ENCODE results near the gene BDKRB2. TPM values are rescaled to one million over a fixed set of nuclear protein-coding genes. Genes with fewer than 3 reads are reported as not detected.

Gene BDKRB2
- total and polyA plus RNA-seq, 2 experiments from 2014 or later: 4.4 to 5.9 TPM

DNA sequence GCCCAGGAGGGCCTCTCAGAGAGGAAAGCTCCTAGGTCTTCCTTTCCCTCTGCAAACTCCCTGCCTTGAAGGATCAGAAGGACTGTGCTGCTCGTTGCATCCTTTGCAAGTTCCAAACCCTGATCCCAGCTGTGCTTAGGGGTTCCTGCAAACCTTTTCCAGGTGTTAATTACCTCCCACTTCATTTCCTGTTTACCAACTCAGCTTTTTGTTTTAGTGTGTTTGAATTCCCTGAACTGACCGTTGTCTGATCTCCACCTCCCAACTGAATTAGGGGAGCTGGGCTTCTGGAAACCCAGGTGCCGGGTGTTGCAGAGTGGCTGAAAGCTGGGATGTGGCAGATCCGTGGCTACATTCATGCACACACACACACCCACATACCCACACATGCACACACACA, 30.8 kb downstream of the BDKRB2 start:
- Histone ChIP-seq H3K4me1 (ENCODE audit: insufficient read depth) (peaks cover 19% of the 10 kb centered on the region), H2AFZ (no peak overlapping the region), H3K36me3 (replicated peaks; ENCODE audit: insufficient read depth, low read depth) (no peaks in the 10 kb centered on the region), H3K9me2 (replicated peaks; ENCODE audit: insufficient read depth) (no peaks in the 10 kb centered on the region), H3K27ac (no peak overlapping the region), H3K79me2 (no peaks in the 10 kb centered on the region), H4K20me1 (ENCODE audit: insufficient read depth, poor library complexity, severe bottlenecking) (no peaks in the 10 kb centered on the region), H3K9me3 (ENCODE audit: low read depth) (no peaks in the 10 kb centered on the region), H3K4me2 (no peak overlapping the region), H3K4me3 (no peak overlapping the region), H3K27me3 (no peaks in the 10 kb centered on the region)
- no peak for DNase-seq (ENCODE audit: low spot score)
- 67% methylated on average over 4 of the region's 4 CpGs for whole genome bisulfite sequencing (ENCODE audit: low lambda C conversion rate, missing lambda C conversion rate)
- TF ChIP-seq EZH2 (IDR thresholded peaks at IDR 0.05; ENCODE audit: borderline replicate concordance) (no peak), EZH2phosphoT487 (IDR thresholded peaks at IDR 0.05; ENCODE audit: low read depth, severe bottlenecking, unreplicated experiment) (no peak)
- TF ChIP-seq, protein P1, sequence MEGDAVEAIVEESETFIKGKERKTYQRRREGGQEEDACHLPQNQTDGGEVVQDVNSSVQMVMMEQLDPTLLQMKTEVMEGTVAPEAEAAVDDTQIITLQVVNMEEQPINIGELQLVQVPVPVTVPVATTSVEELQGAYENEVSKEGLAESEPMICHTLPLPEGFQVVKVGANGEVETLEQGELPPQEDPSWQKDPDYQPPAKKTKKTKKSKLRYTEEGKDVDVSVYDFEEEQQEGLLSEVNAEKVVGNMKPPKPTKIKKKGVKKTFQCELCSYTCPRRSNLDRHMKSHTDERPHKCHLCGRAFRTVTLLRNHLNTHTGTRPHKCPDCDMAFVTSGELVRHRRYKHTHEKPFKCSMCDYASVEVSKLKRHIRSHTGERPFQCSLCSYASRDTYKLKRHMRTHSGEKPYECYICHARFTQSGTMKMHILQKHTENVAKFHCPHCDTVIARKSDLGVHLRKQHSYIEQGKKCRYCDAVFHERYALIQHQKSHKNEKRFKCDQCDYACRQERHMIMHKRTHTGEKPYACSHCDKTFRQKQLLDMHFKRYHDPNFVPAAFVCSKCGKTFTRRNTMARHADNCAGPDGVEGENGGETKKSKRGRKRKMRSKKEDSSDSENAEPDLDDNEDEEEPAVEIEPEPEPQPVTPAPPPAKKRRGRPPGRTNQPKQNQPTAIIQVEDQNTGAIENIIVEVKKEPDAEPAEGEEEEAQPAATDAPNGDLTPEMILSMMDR (IDR thresholded peaks at IDR 0.05; ENCODE audit: poor library complexity): no peak

DNA sequence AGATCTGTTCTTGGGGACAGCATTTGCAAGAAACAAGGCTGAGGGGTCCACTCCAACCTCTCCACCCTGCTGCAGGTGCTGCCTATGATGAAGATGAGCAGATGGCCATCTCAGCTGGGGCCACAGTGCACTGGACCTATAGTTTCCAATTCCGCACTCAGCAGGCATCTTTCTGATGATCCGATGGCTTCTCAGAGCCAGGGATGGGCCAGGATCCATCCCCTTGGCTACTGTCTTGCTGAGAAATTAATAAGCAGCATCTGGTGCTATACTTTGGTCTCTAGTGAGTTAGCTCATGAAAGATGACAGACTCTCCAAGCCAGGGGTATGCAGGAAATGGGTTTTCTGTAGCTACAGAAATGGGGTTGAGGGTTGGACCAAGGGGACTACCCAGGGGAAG, 33.0 kb downstream of the BDKRB2 start:
- no peaks in the 10 kb centered on the region for H3K9me2 ChIP-seq (replicated peaks; ENCODE audit: insufficient read depth)
- no peaks in the 10 kb centered on the region for H3K9me3 ChIP-seq (ENCODE audit: low read depth)
- H3K27ac ChIP-seq: no peak overlapping the region
- no peaks in the 10 kb centered on the region for H3K79me2 ChIP-seq
- no peaks in the 10 kb centered on the region for H3K27me3 ChIP-seq
- 93% methylated on average over 2 of the region's 2 CpGs for WGBS (ENCODE audit: low lambda C conversion rate, missing lambda C conversion rate)
- H3K4me3 ChIP-seq: no peak overlapping the region
- H3K4me1 ChIP-seq (ENCODE audit: insufficient read depth): peaks cover 21% of the 10 kb centered on the region
- no peaks in the 10 kb centered on the region for H3K36me3 ChIP-seq (replicated peaks; ENCODE audit: insufficient read depth, low read depth)
- no peak overlapping the region for H2AFZ ChIP-seq
- H4K20me1 ChIP-seq (ENCODE audit: insufficient read depth, poor library complexity, severe bottlenecking): no peaks in the 10 kb centered on the region
- H3K4me2 ChIP-seq: no peak overlapping the region
- TF ChIP-seq, protein P1 (IDR thresholded peaks at IDR 0.05; ENCODE audit: poor library complexity): no peak
- TF ChIP-seq EZH2phosphoT487 (IDR thresholded peaks at IDR 0.05; ENCODE audit: low read depth, severe bottlenecking, unreplicated experiment) (no peak), EZH2 (IDR thresholded peaks at IDR 0.05; ENCODE audit: borderline replicate concordance) (no peak)
- no peak for DNase-seq (ENCODE audit: low spot score)

DNA sequence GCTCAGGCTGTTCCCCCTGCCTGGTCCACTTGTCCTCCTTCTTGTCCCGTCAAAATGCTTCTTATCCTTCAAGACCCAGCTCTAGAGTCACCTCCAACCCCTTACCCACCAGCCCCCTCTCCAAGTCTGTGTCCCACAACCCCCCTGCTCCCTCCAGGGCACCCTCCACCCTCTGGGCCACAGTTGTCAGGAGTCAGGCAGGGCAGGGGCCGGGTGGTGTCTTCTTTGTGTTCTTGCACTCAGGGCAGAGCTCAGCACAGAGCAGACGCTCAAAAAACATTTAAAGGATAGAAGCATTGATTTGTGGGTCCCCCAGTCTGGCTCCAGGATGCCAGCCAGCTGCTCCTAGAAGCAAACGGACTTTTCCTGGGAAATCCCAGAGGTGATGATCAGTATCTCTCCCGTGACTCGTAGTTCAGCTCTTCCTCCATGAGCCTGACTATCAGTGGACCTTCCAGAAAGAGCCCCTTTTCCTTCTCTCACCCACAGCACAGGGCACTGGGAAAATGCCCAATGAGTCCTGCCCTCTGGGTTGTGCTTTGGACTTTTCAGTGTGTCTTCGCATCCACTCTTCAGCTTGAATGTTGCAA, 34.1 kb downstream of the BDKRB2 start:
- TF ChIP-seq EZH2phosphoT487 (IDR thresholded peaks at IDR 0.05; ENCODE audit: low read depth, severe bottlenecking, unreplicated experiment) (no peak), EZH2 (IDR thresholded peaks at IDR 0.05; ENCODE audit: borderline replicate concordance) (no peak)
- TF ChIP-seq, protein P1 (IDR thresholded peaks at IDR 0.05; ENCODE audit: poor library complexity): no peak
- no peaks in the 10 kb centered on the region for H3K9me3 ChIP-seq (ENCODE audit: low read depth)
- H3K4me1 ChIP-seq (ENCODE audit: insufficient read depth): peaks cover 21% of the 10 kb centered on the region
- WGBS (ENCODE audit: low lambda C conversion rate, missing lambda C conversion rate): 90% methylated on average over 7 of the region's 7 CpGs
- no peak overlapping the region for H3K4me2 ChIP-seq
- H3K79me2 ChIP-seq: no peaks in the 10 kb centered on the region
- H3K4me3 ChIP-seq: no peak overlapping the region
- no peaks in the 10 kb centered on the region for H3K27me3 ChIP-seq
- H4K20me1 ChIP-seq (ENCODE audit: insufficient read depth, poor library complexity, severe bottlenecking): no peaks in the 10 kb centered on the region
- H3K27ac ChIP-seq: peak overlapping the region; percentile 90
- no peak for DNase-seq (ENCODE audit: low spot score)
- H2AFZ ChIP-seq: no peak overlapping the region
- H3K36me3 ChIP-seq (replicated peaks; ENCODE audit: insufficient read depth, low read depth): no peaks in the 10 kb centered on the region
- no peaks in the 10 kb centered on the region for H3K9me2 ChIP-seq (replicated peaks; ENCODE audit: insufficient read depth)
